ENCODE results near the gene FCN3.

- TF ChIP-seq, protein P1, sequence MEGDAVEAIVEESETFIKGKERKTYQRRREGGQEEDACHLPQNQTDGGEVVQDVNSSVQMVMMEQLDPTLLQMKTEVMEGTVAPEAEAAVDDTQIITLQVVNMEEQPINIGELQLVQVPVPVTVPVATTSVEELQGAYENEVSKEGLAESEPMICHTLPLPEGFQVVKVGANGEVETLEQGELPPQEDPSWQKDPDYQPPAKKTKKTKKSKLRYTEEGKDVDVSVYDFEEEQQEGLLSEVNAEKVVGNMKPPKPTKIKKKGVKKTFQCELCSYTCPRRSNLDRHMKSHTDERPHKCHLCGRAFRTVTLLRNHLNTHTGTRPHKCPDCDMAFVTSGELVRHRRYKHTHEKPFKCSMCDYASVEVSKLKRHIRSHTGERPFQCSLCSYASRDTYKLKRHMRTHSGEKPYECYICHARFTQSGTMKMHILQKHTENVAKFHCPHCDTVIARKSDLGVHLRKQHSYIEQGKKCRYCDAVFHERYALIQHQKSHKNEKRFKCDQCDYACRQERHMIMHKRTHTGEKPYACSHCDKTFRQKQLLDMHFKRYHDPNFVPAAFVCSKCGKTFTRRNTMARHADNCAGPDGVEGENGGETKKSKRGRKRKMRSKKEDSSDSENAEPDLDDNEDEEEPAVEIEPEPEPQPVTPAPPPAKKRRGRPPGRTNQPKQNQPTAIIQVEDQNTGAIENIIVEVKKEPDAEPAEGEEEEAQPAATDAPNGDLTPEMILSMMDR (IDR thresholded peaks at IDR 0.05; ENCODE audit: low read depth, low read length, poor library complexity, severe bottlenecking) = no peak
- TF ChIP-seq EZH2phosphoT487 (IDR thresholded peaks at IDR 0.05; ENCODE audit: borderline replicate concordance, low read length) = no peak
Measured at GRCh38 chr1:27391511-27392095, 17.0 kb upstream of the FCN3 start.

Data from DOHH2 (cell line).